NCI-H510A (cell line): ENCODE data around the gene STK32B.

ENCODE experiments used
- DNase-seq: peaks from one replicate; lab custom pipeline; 2025; lab: John Stamatoyannopoulos, UW

The STK32B gene

DNA sequence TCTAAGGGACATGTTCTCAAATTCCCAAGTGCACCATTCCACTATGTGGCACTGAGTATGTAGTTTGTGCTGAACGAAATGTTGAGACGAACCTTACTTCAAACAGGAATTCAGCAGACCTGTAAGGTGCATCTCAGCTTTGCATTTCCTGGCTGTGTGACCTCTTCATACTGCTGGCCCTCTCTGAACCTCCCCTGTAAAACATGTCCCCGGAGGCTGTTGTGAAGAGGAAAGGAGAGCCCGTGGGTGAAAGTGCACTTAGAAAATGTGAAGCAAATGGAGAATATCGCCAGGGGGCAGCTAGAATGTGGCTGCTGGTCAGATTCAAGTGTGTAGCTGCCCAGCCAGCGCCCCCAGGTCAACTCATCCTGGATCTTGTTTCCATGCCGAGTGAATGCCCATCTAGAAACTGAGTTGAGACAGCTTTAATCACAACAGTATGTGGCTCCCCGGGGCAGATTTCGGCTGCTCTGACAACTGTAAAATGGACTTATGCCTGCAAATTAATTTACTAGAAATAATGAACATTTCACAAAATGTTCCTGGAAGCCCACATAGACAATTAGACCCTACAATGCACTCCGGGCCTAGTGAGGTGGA, 393.7 kb downstream of the STK32B start:
- DNase-seq = no peak

DNA sequence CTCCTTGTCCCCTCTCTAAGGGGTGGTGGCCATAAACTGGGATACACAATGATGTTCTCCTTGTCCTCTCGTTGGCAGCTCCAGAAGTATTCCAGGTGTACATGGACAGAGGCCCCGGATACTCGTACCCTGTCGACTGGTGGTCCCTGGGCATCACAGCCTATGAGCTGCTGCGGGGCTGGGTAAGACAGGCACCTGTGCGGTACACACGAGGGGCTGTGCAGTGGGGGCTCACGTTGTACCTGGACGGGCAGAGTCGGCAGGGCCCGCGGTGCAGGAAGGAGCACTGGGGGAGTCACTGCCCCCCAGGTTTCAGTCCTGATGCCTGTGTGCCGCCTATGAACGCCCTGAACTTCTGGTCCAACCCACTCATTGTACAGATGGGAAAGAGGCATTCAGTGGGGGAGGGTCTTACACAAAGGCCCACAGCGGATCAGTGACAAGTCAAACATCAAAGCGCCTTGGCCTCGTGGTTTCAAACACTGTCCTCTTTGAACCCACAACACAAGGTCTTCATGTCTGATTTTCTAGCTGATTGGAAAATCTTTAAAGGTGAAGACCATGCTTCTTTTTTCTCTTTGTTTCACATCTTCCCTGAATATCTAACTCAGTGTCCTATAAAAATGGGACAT, 395.4 kb downstream of the STK32B start:
- DNase-seq = no peak

DNA sequence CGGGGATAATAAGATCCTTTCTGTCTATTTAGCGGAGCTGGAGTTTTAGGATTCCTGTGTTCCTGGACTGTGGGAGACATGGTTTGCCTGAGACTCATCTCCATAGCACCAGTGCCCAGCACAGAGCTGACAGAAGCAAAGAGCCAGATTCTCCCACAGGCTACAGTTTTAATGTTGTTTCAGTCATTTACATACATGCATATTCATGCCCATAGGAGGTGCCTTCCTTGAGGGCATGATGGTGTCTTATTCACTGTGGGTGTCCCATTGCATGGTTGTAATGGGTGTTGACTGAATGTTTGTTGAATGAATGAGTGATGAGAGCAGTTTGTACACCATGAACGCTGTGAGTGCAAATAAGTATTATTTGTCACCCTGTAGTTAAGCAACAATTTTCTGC, 396.5 kb downstream of the STK32B start:
- DNase-seq = no peak

DNA sequence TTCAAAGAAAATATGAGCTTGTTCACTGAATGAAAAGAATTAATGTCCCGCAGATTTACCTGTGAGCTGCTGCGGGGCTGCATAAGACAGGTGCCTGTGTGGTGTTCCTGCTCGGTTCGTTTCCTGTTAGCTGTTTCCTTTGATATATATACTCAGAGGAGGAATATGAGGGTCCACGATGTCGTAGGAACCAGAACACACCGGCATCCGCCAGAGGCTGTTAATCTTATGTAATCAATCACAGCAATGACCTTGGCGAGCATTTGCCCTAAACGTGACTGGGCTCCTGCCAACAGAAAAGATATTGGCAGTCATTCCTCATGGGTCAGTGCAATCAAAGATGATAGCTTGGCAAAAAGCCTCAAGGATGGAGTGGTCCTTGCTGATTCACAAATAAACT, 396.9 kb downstream of the STK32B start:
- no peak for DNase-seq

DNA sequence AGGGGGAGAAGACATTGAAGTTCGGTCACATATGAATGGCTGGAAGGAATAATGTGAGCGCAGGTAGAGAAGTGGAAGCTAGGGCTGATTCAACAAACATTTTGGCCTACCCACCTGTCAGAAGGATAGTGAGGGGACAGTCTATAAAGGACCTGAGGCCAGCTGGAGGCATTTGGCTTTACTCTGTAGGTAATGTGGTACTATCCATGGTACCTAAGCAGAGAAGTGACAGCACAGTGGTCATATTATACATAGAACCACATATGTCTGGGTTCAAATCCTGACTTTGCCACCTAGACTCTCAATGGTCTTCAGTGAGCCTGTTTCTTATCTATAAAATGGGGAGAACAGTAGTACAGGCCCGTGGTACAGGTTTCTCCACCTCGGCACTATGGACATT, 400.0 kb downstream of the STK32B start:
- no peak for DNase-seq

DNA sequence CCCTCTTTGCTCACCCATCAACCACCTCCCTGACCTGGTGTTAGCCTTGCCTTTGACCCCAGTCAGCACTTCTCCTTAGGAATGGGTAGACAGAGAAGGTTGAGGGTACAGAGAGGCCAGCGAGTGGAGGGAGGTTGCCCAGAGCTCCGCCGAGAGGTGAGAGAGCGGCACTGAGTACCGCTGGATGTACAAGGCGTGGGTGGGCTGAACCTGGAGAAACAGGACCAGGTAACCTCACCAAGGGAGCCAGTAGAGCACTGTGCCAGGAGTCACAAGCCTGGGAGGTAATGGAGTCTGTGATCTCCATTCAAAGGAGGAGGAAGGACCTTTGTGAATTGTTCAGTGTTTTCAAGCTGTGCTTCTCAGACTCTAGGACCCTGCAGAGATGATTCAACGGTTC, 400.9 kb downstream of the STK32B start:
- DNase-seq = no peak

DNA sequence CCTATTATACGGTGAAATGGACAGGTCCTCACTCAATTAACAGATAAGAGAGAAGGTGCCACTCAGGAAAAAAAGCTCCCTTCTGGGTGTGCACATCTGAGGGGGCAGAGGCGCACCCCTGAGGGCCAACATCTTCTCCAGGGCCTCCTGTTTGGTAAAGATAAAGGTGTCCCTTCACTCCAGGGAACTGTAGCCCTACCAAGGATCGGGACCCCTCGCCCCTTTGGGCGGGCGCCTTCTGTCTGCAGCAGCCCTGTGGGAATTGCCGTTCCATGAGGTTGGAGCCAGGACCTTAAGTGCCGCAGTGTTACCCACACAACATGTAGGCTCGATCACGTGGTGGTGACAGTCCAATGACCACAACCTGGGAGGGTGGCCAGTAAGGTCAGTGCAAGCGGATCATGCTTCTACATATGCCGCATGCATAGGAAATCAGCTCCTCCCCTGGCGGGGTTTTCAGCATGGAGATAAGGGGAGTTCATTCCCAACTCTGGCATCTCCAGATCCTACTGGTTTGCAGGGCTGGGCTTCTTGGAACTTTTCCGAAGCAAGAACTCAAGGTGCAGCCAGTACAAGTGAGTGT, 403.8 kb downstream of the STK32B start:
- DNase-seq = no peak

DNA sequence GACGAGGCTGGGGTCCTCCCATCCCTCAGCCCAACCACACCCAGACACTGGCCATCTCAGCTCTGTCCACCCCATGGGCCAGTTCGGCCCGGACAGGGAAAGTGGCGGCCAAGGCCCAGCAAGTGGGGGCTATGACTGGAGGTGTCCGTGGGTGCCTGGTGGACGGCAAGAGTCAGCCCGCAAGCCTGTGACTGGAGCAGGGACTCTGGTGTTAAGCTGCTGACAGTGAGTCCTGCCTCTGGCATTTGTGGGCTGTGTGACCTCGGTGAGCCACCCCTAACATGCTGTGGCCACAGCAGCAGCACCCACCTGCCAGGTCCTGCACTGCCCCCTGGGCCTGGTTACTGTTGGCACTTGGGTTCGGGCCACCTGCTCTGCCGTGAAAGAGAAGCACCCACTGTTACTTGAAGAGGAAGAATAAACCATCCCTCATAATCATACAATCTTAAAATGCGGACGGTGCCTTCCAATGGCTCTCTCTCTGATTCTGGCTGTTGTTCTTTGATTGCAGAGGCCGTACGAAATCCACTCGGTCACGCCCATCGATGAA, 405.1 kb downstream of the STK32B start:
- no peak for DNase-seq

DNA sequence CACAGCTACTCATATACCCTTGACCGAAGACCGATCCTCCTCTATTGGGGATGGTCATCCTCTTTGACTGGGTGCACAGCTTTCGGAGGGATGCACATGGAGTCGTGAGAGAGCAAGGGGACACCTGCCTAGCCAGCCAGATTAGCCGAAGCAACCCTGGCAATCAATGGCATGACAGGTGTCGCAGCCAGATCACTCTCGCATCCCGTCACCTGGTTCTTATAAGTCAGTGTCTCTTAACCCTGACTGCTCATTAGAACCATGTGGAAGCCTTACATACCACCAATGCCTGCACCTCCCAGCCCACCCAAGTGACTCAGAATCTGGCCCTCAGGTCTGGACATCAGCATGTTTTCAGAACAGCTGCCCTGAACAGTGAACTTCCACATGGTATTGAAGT, 407.4 kb downstream of the STK32B start:
- DNase-seq = no peak

DNA sequence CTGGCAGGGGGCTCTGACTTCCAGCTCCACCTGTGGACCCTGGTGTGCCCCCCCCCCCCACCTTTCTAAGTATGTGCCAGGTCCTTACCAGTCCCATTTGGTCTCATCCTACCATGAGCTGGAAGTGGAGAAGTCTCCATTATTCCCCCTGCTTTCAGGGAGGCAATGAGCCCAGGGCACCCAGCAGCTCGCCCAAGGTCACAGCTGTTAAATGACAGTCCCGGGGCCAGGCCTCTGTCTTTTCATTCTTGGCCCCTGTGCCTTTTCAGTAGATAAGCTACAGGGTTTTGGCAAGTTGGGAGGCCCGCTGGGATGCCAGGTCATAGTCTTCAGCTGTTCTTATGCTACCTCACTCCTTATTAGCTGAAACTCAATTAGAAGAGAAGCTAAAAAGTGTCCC, 408.0 kb downstream of the STK32B start:
- no peak for DNase-seq

DNA sequence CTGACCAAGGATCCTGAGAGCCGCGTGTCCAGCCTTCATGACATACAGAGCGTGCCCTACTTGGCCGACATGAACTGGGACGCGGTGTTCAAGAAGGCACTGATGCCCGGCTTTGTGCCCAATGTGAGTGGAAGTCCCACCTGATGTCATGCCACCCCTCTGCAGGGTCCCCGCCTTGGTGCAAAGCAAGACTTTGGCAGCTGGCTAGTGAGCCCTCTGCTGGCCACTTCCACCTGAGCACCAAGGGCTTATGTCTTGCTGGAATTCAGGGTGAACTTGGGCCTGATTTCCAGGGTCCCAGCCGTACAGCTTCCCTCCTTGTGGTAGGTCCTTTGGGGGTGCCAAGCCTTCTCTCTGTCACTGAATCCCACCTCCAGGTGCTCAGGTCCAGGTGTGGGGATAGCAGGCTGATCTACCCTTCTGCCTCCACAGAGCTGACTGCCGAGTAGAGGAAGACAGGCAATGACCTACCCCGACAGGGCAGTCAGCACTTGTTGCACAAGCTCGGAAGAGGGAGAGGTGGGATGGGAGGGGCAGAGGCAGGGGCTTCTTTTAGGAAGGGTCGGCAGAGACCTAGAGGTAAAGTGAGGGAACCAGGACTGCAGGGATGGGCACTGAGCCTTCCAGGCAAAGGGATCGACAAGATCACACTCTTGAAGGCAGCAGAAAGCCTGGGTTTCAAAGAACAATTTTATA, 409.0 kb downstream of the STK32B start:
- DNase-seq = no peak

DNA sequence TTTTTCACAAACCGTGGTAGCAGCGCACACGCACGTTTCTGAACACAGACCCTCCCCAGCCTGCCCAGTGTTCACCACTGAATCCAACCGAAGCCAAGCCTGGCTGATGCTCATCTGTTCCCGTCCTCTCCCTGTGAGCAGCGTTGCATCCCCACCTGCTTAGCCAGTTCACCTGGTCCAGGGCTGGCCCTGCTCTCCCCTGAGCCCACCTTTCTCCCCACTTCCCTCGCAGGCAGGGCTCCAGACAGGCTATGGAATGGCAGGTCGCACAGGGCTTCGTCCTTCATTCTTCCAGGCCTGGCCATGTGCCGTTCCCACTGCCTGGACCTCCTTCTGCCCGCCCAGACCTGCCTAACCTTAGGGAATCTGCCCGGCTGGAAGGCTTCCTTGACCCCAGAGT, 410.2 kb downstream of the STK32B start:
- no peak for DNase-seq

DNA sequence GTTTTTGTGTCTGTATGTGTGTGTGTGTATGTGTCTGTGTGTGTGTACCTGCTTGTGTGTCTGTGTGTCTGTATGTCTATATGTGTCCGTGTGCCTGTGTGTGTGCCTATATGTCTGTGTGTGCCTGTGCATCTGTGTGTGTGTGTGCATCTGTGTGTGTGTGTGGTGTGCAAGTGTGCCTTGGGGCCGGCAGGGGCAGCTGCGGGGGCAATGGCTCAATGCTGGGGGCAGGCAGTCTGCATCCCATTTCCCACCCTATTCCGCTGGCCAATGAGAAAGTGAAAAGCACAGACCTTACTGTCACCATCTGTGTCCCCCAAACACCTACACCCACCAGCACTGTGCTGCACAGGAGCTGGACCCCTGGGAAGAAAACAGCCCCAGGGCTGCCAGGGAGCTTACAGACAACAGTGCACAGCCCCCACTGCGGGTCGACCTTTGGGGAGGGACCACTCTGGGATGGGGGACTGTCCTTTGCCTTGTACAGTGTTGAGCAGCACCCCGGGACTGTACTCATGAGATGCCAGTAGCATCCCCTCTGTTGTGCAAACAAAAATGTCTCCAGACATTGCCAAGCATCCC, 411.1 kb downstream of the STK32B start:
- DNase-seq = no peak

DNA sequence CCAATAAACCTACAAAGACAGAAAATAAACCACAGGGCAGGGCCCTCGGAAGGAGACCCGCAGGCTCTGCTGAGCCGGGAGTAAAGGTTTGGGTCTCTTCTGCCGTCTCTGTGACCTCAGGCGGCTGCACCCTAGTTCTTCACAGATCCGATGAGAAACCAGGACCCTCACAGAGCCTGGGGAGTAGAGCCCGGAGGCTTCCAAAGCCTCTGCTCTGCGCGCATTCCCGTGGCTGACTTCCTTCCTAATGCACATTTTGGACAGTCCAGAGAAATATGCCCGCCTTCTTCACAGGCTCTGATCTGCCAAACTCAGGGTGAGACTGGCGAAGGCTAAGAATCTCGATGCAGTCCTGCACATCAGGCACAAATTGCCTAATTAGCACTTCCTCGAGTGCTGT, 411.6 kb downstream of the STK32B start:
- DNase-seq = no peak

DNA sequence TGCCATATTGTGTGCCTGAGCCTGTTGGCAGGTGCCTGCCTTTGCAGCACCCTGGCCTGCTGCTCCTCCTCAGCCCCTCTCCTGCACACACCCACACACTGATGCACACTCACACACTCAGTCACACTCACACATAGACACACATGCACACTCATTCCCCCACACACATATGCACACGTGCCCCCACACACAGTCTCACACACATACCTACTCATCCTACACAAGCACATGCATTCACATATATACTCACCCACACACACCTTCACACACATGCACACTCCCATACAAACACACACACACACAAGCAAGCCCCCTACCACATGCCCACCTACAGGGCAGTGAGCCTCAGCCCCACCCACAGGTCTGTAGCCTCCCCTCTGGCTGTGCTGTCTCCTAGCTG, 412.1 kb downstream of the STK32B start:
- no peak for DNase-seq

DNA sequence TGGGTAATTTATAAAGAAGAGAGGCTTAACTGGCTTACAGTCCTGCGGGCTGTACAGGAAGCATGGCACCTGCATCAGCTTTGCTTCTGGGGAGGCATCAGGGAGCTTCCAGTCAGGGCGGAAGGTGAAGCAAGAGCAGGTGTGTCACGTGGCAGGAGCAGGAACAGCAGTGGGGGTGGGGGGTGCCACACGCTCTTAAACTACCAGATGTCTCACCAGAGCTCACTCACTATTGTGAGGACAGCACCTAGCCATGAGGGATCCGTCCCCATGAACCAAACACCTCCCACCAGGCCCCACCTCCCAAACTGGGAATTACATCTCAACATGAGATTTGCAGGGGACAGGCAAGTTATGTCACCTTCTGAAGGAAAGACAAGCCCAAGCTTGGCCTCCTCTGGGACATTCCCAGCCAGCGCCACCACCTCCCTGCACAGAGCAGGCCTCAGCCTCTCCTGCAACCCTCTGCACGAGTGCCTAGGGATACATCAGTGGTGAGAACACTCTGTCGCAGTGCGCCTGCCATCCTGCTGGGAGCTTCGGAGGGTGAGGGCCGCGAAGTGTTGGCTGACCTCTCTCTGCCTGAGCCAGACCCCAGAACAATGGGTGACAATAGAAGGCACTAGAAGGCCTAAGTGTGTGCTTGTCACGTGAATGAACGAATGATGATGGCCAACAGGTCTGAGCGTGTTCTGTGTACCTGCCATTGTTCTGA, 412.8 kb downstream of the STK32B start:
- DNase-seq = no peak

DNA sequence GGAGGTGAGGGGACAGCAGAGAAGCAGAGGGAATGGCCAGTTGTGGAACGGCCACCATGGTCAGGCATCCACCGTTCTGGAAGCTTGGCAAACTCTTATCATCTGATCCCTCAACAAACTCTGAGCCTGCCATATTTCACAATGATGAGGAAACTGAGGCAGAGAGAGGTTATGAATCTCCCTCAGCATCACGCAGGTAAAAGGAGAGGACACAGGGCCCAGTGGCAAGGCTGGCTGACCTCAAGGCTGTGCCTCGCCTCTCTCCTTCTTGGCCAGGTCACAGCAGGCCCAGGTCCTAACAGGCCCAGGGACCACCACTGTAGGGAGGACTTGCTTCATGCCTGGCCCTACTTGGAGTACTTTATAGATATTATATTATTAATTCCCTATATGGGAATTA, 414.2 kb downstream of the STK32B start:
- no peak for DNase-seq

DNA sequence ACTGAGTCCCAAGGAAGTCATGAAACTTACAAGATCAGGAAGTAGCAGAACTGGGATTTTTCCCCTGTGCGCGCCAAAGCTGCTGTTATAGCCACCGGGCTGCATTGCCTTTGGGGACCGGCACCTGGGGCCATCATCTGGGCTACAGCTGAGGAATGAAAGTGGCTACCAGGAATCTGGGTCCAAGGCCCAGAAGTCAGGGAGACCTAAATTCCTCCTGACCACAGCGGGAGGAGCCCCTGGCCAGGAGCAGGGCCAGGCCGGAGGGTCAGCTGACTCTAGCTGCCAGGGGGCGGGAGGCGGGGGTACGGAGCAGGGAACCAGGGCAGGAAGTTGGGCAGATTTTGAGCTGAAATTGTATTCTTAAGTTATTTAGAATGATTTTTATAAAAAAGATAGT, 414.7 kb downstream of the STK32B start:
- DNase-seq = no peak

DNA sequence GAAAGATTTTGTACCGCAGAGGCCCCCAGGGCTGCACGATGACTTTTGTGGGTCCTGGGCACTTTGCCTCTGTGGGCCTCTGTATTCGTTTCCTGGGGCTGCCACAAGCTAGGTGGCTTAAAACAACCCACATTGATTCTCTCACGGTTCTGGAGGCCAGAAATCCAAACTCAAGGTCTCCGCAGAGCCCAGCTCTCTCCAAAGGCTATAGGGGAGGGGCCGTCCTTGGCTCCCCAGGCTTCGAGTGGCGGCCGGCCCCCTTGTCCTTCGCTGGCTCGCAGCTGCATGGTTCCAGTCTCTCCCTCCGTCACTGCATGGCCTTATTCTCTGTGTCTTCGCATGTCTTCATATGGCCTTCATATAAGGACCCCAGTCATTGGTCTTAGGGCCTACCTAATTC, 415.8 kb downstream of the STK32B start:
- no peak for DNase-seq

DNA sequence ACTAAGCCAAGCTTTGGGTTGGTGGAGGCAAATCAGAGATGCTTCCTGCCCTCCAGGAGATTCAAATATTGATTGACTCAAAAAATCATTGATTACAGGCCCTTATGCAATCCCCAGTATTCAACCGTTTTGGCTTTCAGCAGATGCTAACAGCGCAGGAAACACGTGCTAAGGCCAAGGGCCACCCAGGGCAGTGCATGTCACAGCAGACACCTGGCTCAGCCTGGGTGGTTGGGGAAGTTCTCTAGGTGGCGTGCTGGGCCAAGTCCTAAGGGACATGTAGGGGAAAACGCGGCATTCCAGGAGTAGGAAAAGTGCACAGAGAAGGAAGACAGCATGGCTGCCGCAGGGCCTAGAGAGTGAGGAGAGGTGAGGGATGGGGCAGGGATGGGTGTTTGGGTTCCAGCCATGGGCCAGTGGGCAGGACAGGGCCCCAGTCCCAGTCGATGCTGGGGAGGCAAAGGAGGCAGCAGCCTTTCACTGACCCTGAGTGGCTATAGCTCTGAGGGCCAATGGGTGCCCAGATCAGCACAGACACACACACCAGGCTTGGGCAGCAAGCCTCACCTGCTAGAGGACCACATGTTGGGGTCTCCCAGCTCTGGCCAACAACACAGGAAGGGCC, 418.0 kb downstream of the STK32B start:
- no peak for DNase-seq

DNA sequence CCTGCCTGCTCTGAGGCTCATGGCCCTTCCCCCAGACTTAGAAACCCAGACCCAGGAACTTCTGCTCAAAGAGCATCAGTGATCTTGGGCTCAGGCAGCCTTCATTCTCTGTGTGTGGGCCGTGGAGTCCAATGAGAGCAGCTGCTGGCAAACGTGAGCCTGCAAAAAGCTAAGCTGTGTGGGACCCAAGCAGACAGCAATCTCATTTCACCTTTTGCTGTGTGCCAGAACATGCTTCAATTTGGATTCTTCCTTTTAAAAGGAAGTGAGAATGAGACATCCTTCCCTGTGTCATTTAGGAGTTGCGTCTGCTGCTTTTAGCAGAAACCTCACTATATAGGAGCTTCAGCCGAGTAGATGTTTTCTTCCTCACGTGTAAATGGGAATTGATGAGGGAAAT, 418.6 kb downstream of the STK32B start:
- DNase-seq = no peak
